AG10803 (cell line): ENCODE data around the gene SZT2.

Source experiments
- DNase-seq: peaks from one replicate; pipeline ENCODE4 v3.0.0; 2010; ENCODE audit warnings: low read depth
- H3K4me3 ChIP-seq: 2 replicates; pipeline ENCODE4 v1.5.1; 2011; ENCODE audit warnings: mild to moderate bottlenecking, low read length, control low read depth
- TF ChIP-seq, protein P1 (sequence below): conservative IDR thresholded peaks from 2 replicates; pipeline ENCODE4 v1.5.1; 2011; ENCODE audit warnings: mild to moderate bottlenecking, low read length, control low read depth, inconsistent platforms

The SZT2 gene

DNA sequence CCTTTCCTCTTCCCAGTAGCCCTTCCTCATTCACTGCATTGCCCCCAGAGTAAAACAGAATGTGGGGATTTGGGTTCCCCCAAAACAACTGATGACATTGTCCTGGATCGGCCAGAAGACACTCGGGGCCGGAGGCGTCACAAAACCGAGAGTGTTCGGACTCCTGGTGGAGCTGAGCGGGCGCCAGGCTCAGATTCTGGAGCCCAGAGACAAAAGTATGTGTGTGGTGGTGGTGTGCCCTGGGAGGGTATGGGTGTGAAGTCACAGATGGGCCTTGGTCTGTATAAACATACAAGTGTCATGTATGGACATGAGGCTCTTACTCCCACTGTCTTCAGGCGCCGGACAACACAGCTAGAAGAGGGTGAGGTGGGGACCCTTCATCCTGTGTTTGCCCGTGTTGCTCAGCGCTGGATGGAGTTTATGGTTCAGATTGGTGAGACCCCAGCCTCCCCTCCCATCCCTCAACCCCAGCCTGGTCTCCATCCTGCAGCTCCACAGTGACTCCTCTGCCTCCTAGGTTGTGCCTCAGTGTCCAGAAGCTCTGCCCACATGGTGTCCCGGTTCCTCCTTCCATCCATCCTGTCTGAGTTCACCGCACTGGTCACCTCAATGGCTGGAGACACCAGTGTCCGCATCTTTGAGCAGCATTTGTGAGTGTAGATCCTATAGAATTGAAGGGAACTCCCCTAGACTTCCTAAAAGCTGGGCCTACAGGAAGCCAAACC, 51.6 kb downstream of the SZT2 start:
- H3K4me3 ChIP-seq: no peak overlapping the region
- TF ChIP-seq, protein P1, sequence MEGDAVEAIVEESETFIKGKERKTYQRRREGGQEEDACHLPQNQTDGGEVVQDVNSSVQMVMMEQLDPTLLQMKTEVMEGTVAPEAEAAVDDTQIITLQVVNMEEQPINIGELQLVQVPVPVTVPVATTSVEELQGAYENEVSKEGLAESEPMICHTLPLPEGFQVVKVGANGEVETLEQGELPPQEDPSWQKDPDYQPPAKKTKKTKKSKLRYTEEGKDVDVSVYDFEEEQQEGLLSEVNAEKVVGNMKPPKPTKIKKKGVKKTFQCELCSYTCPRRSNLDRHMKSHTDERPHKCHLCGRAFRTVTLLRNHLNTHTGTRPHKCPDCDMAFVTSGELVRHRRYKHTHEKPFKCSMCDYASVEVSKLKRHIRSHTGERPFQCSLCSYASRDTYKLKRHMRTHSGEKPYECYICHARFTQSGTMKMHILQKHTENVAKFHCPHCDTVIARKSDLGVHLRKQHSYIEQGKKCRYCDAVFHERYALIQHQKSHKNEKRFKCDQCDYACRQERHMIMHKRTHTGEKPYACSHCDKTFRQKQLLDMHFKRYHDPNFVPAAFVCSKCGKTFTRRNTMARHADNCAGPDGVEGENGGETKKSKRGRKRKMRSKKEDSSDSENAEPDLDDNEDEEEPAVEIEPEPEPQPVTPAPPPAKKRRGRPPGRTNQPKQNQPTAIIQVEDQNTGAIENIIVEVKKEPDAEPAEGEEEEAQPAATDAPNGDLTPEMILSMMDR: no peak
- DNase-seq: no peak

DNA sequence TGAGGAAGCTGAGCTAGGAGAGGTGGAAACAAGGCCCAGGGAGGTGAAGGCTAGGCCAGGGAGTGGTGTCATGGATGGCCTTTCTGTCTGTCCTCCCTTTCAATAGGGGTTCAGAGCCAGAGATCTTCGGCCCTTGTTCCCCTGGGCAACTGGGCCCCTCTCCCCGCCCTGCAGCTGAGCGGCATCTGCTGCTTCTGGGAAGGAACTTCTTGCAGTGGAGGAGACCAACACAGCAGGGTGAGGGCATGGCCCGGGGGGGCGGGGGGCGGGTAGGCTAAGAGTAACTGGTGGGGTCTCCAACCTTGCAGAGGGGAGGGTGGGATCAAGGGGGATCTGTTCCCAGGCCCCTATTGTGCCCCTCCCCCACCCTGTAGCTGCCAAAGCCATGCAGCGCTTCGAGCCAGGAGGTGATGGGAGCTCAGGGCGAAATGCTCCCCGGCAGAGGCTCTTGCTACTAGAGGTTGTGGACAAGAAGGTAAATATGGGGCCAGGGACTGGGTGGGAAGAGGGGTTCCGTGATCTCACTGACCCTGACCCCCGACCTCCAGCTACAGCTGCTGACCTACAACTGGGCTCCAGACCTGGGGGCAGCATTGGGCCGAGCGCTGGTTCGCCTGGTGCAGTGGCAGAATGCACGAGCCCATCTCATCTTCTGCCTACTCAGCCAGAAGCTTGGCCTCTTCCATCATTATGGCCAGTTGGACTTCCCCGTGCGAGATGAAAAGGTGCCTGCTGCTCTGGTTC, 52.4 kb downstream of the SZT2 start:
- TF ChIP-seq, protein P1: no peak
- no peak for DNase-seq
- H3K4me3 ChIP-seq: no peak overlapping the region

DNA sequence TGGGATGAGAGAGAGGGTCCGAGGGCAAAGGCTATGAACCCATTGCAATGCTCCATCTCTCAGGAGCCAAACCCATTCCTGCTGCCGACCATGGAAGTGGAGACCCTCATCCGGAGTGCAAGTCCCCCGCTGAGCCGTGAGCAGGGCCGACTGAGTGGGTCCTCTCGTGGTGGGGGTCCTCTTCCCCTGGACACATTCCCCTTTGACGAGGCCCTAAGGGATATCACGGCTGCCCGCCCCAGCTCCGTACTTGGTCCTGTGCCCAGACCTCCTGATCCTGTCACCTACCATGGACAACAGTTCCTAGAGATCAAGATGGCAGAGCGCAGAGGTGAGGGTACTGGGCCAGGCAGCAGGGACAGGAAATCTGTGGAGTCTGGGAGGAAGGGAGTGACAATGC, 53.1 kb downstream of the SZT2 start:
- no peak overlapping the region for H3K4me3 ChIP-seq
- TF ChIP-seq, protein P1: no peak
- DNase-seq: no peak

DNA sequence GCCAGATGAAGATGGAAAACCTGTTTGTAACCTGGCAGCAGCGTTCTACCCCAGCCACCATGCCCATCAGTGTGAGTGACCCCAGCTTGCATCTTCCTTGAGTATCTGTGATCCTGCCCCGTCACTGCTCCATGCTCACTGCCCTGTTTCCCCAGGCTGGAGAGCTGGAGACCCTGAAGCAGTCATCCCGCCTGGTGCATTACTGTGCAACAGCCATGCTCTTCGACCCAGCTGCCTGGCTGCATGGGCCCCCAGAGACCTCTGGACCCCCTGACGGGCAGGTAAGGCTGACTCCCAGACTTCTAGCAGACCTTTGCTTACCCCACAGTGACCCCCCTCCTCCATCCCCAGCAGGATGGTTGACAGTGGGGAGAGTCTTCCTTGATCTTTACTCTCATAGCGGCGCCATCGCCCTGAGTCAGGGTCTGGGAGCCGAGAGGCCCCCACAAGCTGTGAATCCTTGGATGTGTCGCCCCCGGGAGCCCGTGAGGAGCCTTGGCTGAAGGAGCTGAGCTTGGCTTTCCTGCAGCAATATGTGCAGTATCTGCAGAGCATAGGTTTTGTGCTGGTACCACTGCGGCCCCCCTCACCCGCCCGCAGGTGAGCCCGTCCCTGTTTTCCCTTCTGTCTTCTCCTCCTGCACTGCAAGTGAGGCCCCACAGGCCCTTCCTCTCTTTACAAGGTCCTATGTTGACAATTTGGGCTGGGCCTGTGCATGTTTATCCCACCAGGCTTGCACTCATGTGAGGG, 53.7 kb downstream of the SZT2 start:
- H3K4me3 ChIP-seq: no peak overlapping the region
- TF ChIP-seq, protein P1: no peak
- no peak for DNase-seq

DNA sequence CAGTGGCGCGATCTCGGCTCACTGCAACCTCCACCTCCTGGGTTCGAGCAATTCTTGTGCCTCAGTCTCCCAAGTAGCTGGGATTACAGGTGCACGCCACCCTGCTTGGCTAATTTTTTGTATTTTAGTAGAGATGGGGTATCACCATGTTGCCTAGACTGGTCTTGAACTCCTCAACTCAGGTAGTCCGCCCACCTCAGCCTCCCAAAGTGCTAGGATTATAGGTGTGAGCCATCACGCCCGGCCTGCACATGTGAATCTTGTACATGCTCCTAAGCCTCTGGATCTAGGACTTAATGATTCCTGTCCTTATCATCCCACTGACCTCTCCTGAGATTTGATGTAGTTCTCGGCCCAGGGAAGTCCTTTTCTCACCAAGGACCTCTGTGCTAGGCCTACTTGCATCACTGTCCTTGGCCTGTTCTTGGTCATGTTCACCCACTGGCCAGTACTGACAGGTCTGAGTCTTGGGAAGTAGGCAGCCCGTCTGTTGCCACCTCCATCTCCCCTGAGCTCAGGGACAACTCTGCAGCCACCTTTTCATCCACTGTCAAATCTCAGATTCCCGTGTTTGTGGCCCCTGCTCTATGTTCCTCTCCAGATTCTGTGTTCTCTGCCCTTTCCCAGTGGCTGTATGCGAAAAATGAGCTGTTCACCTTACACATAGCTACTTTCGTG, 54.6 kb downstream of the SZT2 start:
- no peak overlapping the region for H3K4me3 ChIP-seq
- TF ChIP-seq, protein P1: no peak
- DNase-seq: no peak

DNA sequence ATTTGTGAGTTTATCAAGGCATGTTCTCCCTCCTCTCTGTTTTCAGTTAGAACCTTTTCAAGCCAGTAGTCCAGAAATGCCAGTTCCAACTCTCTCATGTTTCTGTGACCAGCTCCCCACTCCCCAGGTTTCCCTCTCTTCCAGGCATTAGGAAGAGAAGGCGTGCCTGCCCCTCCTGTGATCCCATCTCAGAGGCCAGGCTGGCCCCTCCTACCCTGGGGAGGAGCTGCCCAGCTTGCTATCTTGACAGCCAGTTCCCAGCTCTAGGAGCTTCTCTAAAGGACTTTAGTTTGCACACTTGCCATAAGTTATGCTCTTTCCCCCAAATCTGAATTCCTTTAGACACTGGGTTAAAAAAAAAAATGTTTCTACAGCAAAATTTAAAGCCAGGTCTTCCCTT, 55.1 kb downstream of the SZT2 start:
- TF ChIP-seq, protein P1: no peak
- no peak for DNase-seq

More for the DNA sequence above, 55.1 kb downstream of the SZT2 start:
- no peak overlapping the region for H3K4me3 ChIP-seq
